LNCaP clone FGC (cell line): ENCODE results near the gene ACTRT2.

ENCODE experiments used
- DNase-seq: peaks from one replicate; pipeline ENCODE4 v3.0.0-alpha.2; 2011; ENCODE audit warnings: low read depth
- H3K4me3 ChIP-seq: 2 replicates; pipeline ENCODE4 v1.5.1; 2011; ENCODE audit warnings: mild to moderate bottlenecking, low read depth, low read length, control low read depth
- TF ChIP-seq, protein P1 (sequence below): IDR thresholded peaks from 2 replicates; pipeline ENCODE4 v1.5.1; 2012; ENCODE audit warnings: mild to moderate bottlenecking; ENCODE audit not compliant: control insufficient read depth, insufficient read depth; ENCODE audit errors: extremely low read depth

ACTRT2 gene

DNA sequence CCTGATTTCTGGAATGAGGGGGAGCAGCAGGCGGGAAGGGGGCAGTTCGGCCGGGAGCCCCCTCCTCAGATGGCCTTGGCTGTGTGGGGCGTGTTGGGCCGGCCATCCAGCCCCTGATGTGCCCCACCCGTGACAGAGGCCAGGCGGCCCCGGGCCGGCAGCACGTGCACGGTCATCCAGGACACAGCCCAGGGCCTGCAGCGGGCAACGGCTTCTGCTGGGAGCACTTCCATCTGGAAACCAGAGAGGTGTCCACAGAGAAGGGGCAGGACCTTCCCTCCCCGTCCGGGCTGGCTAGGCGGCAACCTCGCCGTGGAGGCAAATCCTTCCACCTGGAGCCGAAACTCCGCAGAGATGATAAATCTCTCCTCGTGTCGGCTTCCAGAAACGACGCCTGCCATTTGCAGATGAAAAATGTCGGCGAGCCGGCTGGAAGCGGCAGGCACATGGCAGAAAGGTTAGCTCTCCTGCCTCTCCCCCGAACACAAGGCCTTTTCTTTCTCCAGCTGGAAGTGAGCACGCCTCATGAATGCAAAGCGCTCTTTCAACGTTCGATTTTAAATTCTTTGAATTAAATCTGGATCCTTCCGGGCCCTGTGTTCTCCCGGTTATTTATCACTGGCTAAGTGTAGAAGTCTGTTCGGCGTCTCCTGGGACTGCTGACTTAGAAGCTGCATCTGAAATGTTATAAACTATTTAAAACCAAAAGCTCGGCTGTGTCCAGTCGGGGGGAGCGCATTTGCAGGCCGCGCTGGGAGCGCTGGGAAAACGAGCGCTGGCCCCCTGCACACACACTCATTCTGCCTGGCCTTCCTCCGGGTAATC is 9.4 kb upstream of the ACTRT2 start:
- H3K4me3 ChIP-seq, result no peak overlapping the region
- DNase-seq, result no peak
- TF ChIP-seq, protein P1, sequence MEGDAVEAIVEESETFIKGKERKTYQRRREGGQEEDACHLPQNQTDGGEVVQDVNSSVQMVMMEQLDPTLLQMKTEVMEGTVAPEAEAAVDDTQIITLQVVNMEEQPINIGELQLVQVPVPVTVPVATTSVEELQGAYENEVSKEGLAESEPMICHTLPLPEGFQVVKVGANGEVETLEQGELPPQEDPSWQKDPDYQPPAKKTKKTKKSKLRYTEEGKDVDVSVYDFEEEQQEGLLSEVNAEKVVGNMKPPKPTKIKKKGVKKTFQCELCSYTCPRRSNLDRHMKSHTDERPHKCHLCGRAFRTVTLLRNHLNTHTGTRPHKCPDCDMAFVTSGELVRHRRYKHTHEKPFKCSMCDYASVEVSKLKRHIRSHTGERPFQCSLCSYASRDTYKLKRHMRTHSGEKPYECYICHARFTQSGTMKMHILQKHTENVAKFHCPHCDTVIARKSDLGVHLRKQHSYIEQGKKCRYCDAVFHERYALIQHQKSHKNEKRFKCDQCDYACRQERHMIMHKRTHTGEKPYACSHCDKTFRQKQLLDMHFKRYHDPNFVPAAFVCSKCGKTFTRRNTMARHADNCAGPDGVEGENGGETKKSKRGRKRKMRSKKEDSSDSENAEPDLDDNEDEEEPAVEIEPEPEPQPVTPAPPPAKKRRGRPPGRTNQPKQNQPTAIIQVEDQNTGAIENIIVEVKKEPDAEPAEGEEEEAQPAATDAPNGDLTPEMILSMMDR, result no peak

DNA sequence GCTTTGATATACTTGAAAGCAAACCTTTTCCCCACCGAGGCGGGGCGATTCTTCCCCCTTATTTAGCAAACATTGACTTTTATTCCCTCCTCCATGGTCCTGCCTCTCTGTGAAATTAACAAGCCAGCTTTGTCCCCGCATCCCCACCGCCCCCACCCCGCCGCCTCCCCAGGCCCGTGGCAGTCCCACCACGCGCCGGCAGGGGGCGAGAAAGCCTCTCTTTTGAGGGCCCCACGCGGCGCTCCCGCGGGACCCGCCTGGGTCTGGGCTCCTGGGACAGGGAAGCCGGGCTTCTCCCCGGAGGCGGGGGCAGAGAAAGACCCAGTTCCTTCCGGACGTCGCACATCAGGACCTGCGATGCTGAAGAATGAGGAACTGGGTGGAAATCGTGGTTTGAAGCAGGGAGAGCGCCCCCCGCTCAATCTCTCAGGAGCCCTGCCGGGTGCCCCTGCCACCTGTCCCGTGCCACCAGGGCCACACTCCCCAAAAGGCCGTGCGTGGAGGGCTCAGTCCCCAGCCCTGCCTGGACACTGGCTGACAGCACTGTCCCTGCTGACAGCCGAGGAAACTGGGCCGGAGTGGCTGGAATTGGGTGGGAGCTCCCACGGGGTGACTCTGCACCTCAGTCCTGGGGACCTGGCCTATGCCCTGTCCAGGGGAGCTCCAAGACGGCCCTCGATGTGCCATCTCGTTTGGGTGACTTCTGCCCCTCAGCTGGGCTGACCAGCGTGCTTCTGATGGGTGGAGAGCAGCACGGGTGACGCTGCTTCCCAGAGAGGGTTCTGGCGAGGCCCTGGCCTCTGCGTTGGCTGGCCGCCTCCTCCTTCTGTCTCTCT is 8.6 kb upstream of the ACTRT2 start:
- no peak for DNase-seq
- TF ChIP-seq, protein P1, result peak; percentile 73
- H3K4me3 ChIP-seq, result no peak overlapping the region

DNA sequence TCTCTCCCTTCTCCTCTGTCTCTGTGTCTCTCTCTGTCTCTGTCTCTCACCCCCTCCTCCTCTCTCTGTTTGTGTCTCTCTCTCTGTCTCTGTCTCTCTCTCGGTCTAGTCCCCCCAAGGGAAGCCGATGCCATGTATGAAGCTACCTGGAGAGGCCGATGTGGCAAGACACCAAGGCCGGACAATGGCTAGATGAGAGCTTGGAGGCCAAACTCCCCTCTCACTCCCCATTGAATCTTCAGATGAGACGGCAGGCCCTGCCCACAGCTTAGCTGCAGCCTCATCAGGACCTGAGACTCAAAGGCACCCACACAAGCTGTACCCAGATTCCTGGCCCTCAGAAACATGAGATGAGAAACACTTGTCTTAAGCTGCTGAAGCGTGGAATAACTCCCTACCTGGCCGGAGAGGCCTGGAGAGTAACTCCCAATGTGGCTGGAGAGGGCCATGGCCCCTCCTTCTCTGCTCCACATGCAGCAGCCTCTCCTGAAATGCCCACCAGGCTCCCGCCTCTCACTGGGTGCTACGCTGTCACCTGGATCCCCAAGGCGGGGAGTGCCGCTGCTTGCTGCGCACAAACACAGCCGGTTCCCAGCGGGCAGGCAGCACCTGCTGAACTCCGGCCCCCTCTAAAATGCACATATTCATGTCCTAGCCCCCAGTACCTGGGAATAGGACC is 7.8 kb upstream of the ACTRT2 start:
- TF ChIP-seq, protein P1, result no peak
- DNase-seq, result no peak
- H3K4me3 ChIP-seq, result no peak overlapping the region

DNA sequence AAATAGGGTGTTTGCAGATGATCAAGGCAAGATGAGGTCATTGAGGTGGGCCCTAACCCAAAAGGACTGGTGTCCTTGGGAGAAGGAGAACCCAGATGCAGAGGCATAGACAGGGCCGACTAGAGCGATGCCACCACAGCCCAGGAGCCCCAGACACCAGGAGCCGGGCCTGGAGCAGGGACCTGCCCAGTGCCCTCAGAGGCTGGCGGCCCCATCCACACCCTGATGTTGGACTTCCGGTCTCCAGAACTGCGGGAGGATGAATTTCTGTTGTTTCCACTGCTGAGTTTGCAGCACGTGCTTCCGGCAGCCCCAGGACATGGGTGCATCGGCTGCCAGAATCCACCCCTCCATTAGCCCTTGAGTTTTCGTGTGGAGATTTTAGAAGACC is 7.2 kb upstream of the ACTRT2 start:
- no peak for DNase-seq
- no peak overlapping the region for H3K4me3 ChIP-seq
- TF ChIP-seq, protein P1, result no peak

DNA sequence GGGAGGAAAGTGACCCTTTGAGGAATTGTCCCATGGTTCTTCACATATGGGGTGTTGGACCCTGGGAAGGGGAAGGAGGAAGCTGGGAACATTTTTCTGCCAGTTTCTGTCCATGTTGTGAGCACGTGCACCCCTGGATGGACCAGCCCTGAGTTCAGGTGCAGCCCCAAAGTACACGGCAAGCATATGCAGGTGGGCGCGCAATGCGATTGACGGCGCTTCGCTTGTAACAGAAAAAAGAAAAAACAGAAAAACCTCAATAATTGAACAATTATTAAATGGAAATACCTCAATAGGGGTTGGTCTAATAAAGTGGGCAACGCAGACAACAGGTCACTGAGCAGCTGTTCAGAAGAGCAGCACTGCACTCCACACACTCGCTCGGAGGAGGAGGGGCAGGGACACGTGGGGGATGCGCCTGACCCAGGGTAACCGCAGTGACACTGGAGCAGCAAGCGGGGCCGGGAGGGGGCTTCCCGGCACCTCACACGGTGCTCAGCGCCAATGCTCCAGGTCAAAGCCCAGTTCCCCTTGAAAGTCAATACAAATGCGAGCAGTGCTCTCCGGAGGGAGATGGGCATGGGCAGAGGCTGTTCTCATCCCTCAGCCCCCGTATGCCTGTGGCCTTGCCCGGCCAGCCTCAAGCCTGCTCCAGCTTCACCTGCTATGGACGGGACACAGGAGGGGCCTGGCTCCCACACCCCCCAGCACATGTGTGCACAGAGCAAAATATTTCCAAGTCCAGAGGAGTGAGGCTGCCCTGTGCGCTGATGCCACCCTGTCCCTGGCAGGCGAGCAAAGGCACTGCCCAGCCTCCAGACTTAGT is 6.6 kb upstream of the ACTRT2 start:
- TF ChIP-seq, protein P1, result no peak
- no peak overlapping the region for H3K4me3 ChIP-seq
- no peak for DNase-seq

DNA sequence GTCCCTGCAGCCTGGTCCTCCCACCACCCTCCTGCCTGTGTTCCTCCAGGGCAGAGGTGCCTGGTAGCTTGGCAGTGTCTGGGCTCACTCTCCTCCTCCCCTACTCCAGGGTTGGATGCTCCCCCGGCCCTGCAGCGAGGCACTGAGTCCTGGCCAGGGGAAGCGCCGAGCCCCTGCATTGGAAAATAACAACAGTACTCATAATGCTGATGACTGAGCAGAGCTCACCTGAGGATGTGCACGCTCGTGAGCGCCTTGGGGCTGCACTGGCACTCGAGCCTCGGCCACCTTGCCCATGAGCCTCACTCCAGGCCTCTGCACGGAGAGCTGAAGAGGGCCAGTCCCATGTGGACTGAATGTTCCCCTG is 6.0 kb upstream of the ACTRT2 start:
- TF ChIP-seq, protein P1, result no peak
- DNase-seq, result no peak
- H3K4me3 ChIP-seq, result no peak overlapping the region
